Measurements from ENCODE around the gene RPS6KC1.
"Not testable (repeated sequence)": the region's sequence is repeated elsewhere in the genome, so short reads cannot be mapped to it uniquely, and the experiment has no call there.

DNA sequence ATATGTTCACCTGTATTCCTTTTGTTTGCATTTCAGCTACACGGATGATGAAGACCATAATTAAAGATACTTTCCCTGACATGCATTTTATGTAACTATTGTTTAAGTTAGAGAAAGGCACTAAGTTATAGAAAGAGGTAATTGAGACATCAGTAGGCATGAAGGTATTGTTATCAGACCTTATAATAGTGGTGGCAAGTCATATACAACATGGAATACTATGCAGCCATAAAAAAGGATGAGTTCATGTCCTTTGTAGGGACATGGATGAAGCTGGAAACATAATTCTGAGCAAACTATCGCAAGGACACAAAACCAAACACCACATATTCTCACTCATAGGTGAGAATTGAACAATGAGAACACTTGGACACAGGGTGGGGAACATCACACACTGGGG, 109.4 kb downstream of the RPS6KC1 start:
- not testable (repeated sequence) for TF ChIP-seq CTCF (conservative IDR thresholded peaks at IDR 0.05 in 1 of 2, IDR thresholded peaks at IDR 0.05 in 1 of 2; ENCODE audit: extremely low read depth in 1 of 2, insufficient read depth in 1 of 2, low read depth in 1 of 2, low read length in 2 of 2); EZH2 (IDR thresholded peaks at IDR 0.05; ENCODE audit: borderline replicate concordance, low read length)

All from mammary epithelial cell (primary cell).